Regular cardiac myocyte (primary cell): Measurements from ENCODE around the gene ARHGEF33. TPM values are rescaled to one million over a fixed set of nuclear protein-coding genes. Genes with fewer than 3 reads are reported as not detected.

ENCODE experiments used
- total RNA-seq: library from RNA; depleted of rRNA; stranded (reverse); fragments of >200 nt; gene quantifications from 2 replicates; pipeline ENCODE4 v1.2.3, GENCODE V29; 2014

The ARHGEF33 gene
- under 0.01 and 0.85 TPM in 2 replicates for total RNA-seq

DNA sequence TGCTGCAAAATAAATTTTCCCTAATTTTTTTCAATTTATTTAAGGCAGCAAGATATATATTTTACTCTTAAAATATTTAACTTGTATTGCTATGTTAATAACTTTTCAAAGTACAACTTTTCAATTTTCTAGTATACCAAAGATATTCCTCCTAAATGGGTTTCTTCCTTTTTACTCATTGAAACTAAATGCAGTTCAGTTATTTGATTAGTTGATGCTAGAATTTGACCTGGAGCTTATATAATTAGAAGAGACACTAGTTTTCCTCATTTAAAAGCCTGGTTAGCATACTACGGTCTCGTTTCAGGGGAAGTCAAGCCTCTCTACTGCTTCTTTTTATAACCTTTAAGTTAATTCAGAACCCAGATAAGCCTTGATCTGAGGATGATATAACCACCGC is at the start of gene ARHGEF33:
Gene ARHGEF33, plus strand, starts transcription at position 301 of the 400 bp plus-strand sequence. CDS start 29,573 bp downstream, outside the sequence.

DNA sequence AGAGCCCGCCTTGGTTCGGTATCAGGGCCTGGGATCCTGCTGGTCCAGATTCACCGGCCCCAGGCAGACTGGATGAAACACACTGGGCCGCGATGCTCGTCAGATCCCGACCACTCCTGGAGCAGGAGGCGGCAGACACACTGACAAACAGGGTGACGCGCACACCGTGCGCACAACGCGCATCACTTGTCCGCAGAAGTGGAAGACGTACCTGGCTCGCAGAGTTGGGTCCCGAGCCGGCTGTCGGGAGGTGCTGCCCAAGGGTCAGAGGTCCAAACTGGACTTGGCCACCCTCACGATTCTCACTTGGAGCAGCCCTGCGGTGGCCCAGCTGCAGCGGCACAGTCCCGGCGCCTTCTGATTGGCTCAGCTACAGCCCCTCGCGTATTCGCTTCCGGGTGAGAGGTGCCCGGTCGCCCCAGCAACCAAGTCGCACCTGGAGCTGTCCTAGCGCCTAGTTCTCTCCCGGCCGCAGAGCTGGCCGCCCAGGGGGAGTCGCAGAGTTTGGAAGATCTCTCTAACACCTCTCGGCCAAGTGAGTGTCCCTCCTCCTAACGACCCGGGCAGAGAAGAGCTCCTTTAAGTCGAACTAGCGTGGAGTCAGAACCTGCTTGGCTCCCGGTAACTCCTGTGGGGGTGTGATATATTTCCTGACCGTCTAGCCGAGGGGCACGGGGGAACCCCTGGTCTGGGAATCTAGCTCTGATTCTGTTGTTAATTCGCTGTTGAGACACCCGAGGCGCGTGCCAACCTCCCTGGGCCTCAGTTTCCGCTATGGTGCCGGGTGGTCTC is 13.9 kb upstream of the ARHGEF33 start, which contains the start of the genes DHX57 and MORN2:
Gene DHX57, minus strand, starts transcription at position 359 of the 792 bp plus-strand sequence. CDS start 7,529 bp downstream, outside the sequence.
Gene MORN2, plus strand, starts transcription at position 401 of the 792 bp plus-strand sequence.

Other genes starting within 250 kb of the ARHGEF33 start
- gene GALM, start 223.8 kb upstream of the ARHGEF33 start, total RNA-seq = 14.0 and 25.1 TPM in 2 replicates
- 107 and 249 TPM in 2 replicates for gene SRSF7, start 138.5 kb upstream of the ARHGEF33 start, total RNA-seq
- gene GEMIN6, start 111.7 kb upstream of the ARHGEF33 start, total RNA-seq = 18.0 and 29.7 TPM in 2 replicates
- gene DHX57, start 13.9 kb upstream of the ARHGEF33 start, total RNA-seq = 18.9 and 29.7 TPM in 2 replicates
- 10.1 and 16.5 TPM in 2 replicates for gene MORN2, start 13.9 kb upstream of the ARHGEF33 start, total RNA-seq
- gene SOS1, start 231.2 kb downstream of the ARHGEF33 start, total RNA-seq = 7.9 and 8.5 TPM in 2 replicates